HCT116 (cell line): Measurements from ENCODE around the gene MGST2.

Experiments
- CBX3 ChIP-seq: IDR thresholded peaks from 2 replicates; pipeline ENCODE4 v1.6.1; 2012; ENCODE audit warnings: low read depth
- EZH2 ChIP-seq: fragments of 200-600 bp; sonication (generic); IDR thresholded peaks from 2 replicates; pipeline ENCODE4 v1.6.1; 2017; ENCODE audit warnings: antibody characterized with exemption, mixed run types
- EZH2phosphoT487 ChIP-seq: fragments of 200-600 bp; IDR thresholded peaks from 2 replicates; pipeline ENCODE4 v1.6.1; 2018; ENCODE audit warnings: antibody characterized with exemption, borderline replicate concordance
- POLR2A ChIP-seq: IDR thresholded peaks from 2 replicates; pipeline ENCODE4 v1.7.0; 2011; ENCODE audit warnings: borderline replicate concordance; ENCODE audit not compliant: insufficient read depth, insufficient read length; ENCODE audit errors: extremely low read depth
- POLR2AphosphoS5 ChIP-seq: IDR thresholded peaks from 2 replicates; pipeline ENCODE4 v1.6.1; 2011; ENCODE audit warnings: mild to moderate bottlenecking, low read depth, low read length, moderate library complexity
- RAD21 ChIP-seq: IDR thresholded peaks from 2 replicates; pipeline ENCODE4 v1.6.1; 2012; ENCODE audit warnings: low read depth, mild to moderate bottlenecking
- SIN3A ChIP-seq: IDR thresholded peaks from 2 replicates; pipeline ENCODE4 v1.6.1; 2012; ENCODE audit warnings: low read depth
- SP1 ChIP-seq: IDR thresholded peaks from 2 replicates; pipeline ENCODE4 v1.6.1; 2012; ENCODE audit warnings: low read depth
- SRF ChIP-seq: IDR thresholded peaks from 2 replicates; pipeline ENCODE4 v1.6.1; 2012; ENCODE audit warnings: low read depth
- ZFX ChIP-seq: fragments of 450-650 bp; IDR thresholded peaks from 2 replicates; pipeline ENCODE4 v1.6.1; 2017
- TF ChIP-seq, protein P1 (sequence below), 3 experiments: fragments of 200-600 bp in 1 of 3; sonication (generic) in 1 of 3; IDR thresholded peaks in 2 of 3; conservative IDR thresholded peaks in 1 of 3; 2 replicates each; pipeline ENCODE4 v1.5.1; 2012 to 2017; ENCODE audit warnings: low read depth in 2 of 3, low read length in 2 of 3, antibody characterized with exemption in 1 of 3, borderline replicate concordance in 1 of 3, control low read depth in 1 of 3, mild to moderate bottlenecking in 1 of 3, mixed read lengths in 1 of 3, mixed run types in 1 of 3, moderate library complexity in 1 of 3; ENCODE audit not compliant: insufficient read depth in 1 of 3
- TF ChIP-seq, protein P2 (sequence below): IDR thresholded peaks from 2 replicates; pipeline ENCODE4 v1.6.1; 2012; ENCODE audit warnings: low read depth
- TF ChIP-seq, protein P3 (sequence below): IDR thresholded peaks from 2 replicates; pipeline ENCODE4 v1.6.1; 2012

DNA sequence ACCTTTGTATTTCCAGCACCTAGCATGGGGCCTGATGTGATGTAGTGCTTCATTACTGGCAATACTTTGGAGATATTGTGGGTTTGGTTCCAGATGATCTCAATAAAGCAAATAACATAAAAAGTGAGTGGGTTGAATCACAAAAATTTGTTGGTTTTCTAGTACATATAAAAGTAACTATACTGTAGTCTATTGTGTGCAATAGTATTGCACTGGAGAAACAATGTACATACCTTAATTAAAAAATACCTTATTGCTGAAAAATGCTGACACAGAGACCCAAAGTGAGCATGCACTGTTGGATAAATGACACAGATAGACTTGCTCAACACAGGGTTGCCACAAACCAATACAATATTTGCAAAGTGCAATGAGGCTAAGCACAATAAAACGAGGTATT lies 17.7 kb upstream of the MGST2 start:
- no peak for TF ChIP-seq POLR2A
- no peak for TF ChIP-seq CBX3
- TF ChIP-seq RAD21 = no peak
- TF ChIP-seq, protein P1, sequence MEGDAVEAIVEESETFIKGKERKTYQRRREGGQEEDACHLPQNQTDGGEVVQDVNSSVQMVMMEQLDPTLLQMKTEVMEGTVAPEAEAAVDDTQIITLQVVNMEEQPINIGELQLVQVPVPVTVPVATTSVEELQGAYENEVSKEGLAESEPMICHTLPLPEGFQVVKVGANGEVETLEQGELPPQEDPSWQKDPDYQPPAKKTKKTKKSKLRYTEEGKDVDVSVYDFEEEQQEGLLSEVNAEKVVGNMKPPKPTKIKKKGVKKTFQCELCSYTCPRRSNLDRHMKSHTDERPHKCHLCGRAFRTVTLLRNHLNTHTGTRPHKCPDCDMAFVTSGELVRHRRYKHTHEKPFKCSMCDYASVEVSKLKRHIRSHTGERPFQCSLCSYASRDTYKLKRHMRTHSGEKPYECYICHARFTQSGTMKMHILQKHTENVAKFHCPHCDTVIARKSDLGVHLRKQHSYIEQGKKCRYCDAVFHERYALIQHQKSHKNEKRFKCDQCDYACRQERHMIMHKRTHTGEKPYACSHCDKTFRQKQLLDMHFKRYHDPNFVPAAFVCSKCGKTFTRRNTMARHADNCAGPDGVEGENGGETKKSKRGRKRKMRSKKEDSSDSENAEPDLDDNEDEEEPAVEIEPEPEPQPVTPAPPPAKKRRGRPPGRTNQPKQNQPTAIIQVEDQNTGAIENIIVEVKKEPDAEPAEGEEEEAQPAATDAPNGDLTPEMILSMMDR (IDR thresholded peaks at IDR 0.05 in 2 of 3, conservative IDR thresholded peaks at IDR 0.05 in 1 of 3; ENCODE audit: borderline replicate concordance in 1 of 3, insufficient read depth in 1 of 3, low read depth in 2 of 3, low read length in 2 of 3) = no peak
- no peak for TF ChIP-seq POLR2AphosphoS5
- TF ChIP-seq SRF = no peak
- TF ChIP-seq SP1 = no peak
- no peak for TF ChIP-seq ZFX
- TF ChIP-seq, protein P2, sequence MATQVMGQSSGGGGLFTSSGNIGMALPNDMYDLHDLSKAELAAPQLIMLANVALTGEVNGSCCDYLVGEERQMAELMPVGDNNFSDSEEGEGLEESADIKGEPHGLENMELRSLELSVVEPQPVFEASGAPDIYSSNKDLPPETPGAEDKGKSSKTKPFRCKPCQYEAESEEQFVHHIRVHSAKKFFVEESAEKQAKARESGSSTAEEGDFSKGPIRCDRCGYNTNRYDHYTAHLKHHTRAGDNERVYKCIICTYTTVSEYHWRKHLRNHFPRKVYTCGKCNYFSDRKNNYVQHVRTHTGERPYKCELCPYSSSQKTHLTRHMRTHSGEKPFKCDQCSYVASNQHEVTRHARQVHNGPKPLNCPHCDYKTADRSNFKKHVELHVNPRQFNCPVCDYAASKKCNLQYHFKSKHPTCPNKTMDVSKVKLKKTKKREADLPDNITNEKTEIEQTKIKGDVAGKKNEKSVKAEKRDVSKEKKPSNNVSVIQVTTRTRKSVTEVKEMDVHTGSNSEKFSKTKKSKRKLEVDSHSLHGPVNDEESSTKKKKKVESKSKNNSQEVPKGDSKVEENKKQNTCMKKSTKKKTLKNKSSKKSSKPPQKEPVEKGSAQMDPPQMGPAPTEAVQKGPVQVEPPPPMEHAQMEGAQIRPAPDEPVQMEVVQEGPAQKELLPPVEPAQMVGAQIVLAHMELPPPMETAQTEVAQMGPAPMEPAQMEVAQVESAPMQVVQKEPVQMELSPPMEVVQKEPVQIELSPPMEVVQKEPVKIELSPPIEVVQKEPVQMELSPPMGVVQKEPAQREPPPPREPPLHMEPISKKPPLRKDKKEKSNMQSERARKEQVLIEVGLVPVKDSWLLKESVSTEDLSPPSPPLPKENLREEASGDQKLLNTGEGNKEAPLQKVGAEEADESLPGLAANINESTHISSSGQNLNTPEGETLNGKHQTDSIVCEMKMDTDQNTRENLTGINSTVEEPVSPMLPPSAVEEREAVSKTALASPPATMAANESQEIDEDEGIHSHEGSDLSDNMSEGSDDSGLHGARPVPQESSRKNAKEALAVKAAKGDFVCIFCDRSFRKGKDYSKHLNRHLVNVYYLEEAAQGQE = no peak
- no peak for TF ChIP-seq SIN3A
- TF ChIP-seq, protein P3, sequence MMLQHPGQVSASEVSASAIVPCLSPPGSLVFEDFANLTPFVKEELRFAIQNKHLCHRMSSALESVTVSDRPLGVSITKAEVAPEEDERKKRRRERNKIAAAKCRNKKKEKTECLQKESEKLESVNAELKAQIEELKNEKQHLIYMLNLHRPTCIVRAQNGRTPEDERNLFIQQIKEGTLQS = no peak
- TF ChIP-seq EZH2phosphoT487 = no peak
- TF ChIP-seq EZH2 = no peak
